Heart left ventricle (tissue), 16 donors: ENCODE results near the gene TBC1D5. TPM values are rescaled to one million over a fixed set of nuclear protein-coding genes. Genes with fewer than 3 reads are reported as not detected.
"Not testable (repeated sequence)": the region's sequence is repeated elsewhere in the genome, so short reads cannot be mapped to it uniquely, and the experiment has no call there.

Source experiments
- ATAC-seq, 4 donors: fragments of 200-7000 bp; cut with Tn5 transposase; one replicate each; pipeline ENCODE4 v1.9.1; 2020 to 2022; ENCODE audit warnings: moderate library complexity in 4 of 4, mild to moderate bottlenecking in 3 of 4, moderate number of reproducible peaks in 1 of 4
- DNase-seq, 5 donors: peaks; one replicate each; pipeline ENCODE4 v3.0.0-alpha.2; 2020
- H3K27ac ChIP-seq, 12 donors: fragments of 200-600 bp; sonication (generic) in 4 of 12; one replicate each; pipeline versions ENCODE4 v1.5.0 to v1.8.0; 2016 to 2022; ENCODE audit warnings: mild to moderate bottlenecking in 2 of 12
- H3K27me3 ChIP-seq, 9 donors: fragments of 200-600 bp; sonication (generic) in 2 of 9; one replicate each; pipeline versions ENCODE4 v1.5.1 to v1.8.0; 2016 to 2022; ENCODE audit warnings: mild to moderate bottlenecking in 3 of 9
- H3K36me3 ChIP-seq, 9 donors: fragments of 200-600 bp; sonication (generic) in 2 of 9; one replicate each; pipeline versions ENCODE4 v1.5.0 to v1.8.0; 2018 to 2022; ENCODE audit warnings: mild to moderate bottlenecking in 2 of 9
- H3K4me1 ChIP-seq, 12 donors: fragments of 200-600 bp; sonication (generic) in 4 of 12; one replicate each; pipeline versions ENCODE4 v1.5.0 to v1.8.0; 2016 to 2022; ENCODE audit warnings: mild to moderate bottlenecking in 3 of 12
- H3K4me3 ChIP-seq, 12 donors: fragments of 200-600 bp; sonication (generic) in 4 of 12; one replicate each; pipeline versions ENCODE4 v1.5.0 to v1.8.0; 2017 to 2022; ENCODE audit warnings: mild to moderate bottlenecking in 9 of 12, moderate library complexity in 4 of 12
- H3K9me3 ChIP-seq, 12 donors: fragments of 200-600 bp; sonication (generic) in 4 of 12; one replicate each; pipeline versions ENCODE4 v1.5.0 to v1.8.0; 2016 to 2022; ENCODE audit warnings: mild to moderate bottlenecking in 1 of 12
- POLR2A ChIP-seq, 2 donors: fragments of 450-650 bp; IDR thresholded peaks; one replicate each; pipeline ENCODE4 v1.6.1; 2017; ENCODE audit warnings: antibody characterized with exemption in 2 of 2, mild to moderate bottlenecking in 2 of 2, moderate library complexity in 2 of 2
- WGBS, 4 donors: extraction: QIAGEN DNeasy Blood & Tissue Kit in 2 of 4; methylation state at CpG; one replicate each; pipeline versions ENCODE4 v1.1.5 to v1.1.7; 2013 to 2018; 5-methylcytosine and 5-hydroxymethylcytosine counted together
- intact Hi-C, 10 donors: fragments of 100-400 bp; cut with DNase I; formaldehyde crosslinking; loops; one replicate each; pipeline versions ENCODE4 v1.11.1 to v1.14.2; 2022
- polyA plus RNA-seq, 2 donors: library from polyadenylated mRNA; stranded (reverse); fragments of 200-250 nt; gene quantifications; one replicate each; pipeline ENCODE4 v1.2.3, GENCODE V29; 2013
- total RNA-seq, 9 donors: library from RNA; depleted of rRNA in 2 of 9; stranded (reverse); fragments of >200 nt in 2 of 9; fragmentation: NEBNext Ultra II Directional in 3 of 9; extraction: Animal tissue kit (Norgen Biotek cat#: 25700) in 3 of 9; gene quantifications; one replicate each; pipeline versions ENCODE4 v1.1.0 to v1.2.4, GENCODE V29; 2016 to 2023
- TF ChIP-seq, protein P1 (sequence below), 12 donors: fragments of 200-600 bp; sonication (generic) in 4 of 12; IDR thresholded peaks; one replicate each; pipeline versions ENCODE4 v1.5.0 to v1.8.0; 2018 to 2022; ENCODE audit warnings: antibody characterized with exemption in 12 of 12, mild to moderate bottlenecking in 5 of 12
- donor health status: ischemic (EF 13 %, LVEDD 7.1; RV severe dilation, severe dysfunction).
- donor health status: healthy with polysubstance abuse.
- donor health status: DM: no; HTN: yes; CAD: no.
- donor health status: DM: no; HTN: no; CAD: no.
- donor health status: ischemic (EF 25% LVEDD 6.9; RV normal size, moderate dysfunction).
- donor health status: ischemic (EF 25% LVEDD 5.7; RV mildly dilated, moderate dysfunction).
- donor health status: healthy.
- donor health status: DM: yes; HTN: yes; CAD: no.
- donor health status: ischemic (EF 35%, LVEDD 5.7; RV mildly dilated, moderate dysfunction).
- donor health status: nonischemic (EF 11% LVEDD 7.7; RV severe dilation, severe dysfunction).
- donor health status: DM: yes; HTN: yes; CAD: no.
- donor health status: PGD.
- donor health status: ischemic (EF 29% LVEDD 5.4; RV normal size, mild dysfunction).
- donor health status: nonischemic (EF 23%, LVEDD 6.1; RV moderate dilation, normal function).

Gene TBC1D5
- total and polyA plus RNA-seq, 11 donors: 5.8 to 48.3 (median 31.1) TPM

DNA sequence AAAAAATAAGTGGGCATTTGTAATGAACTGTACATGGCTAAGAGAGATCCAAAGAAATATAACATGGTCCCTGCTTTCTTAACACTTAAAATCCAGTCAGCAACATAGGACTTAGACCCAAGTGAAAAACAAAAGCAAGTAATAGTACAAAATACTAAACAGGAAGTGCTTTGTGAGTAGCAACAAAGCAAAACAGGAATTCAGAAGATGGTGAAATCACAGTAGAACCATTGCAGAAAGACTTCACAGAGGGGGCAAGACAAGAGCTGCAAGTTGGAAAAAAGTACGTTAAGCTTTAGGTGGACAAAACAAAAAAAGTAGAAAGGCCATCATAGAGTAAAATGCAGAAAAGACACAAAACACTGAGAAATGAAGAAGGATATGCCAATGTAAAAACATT, 116.0 kb downstream of the TBC1D5 start:
- Histone ChIP-seq H3K9me3 (no peaks in the 10 kb centered on the region), H3K27me3 (no peaks in the 10 kb centered on the region), H3K36me3 (peaks cover 0 to 16% (median 4%) of the 10 kb centered on the region in 9 donors), H3K4me1 (peaks cover 0 to 24% (median 0%) of the 10 kb centered on the region in 12 donors), H3K27ac (peak overlapping the region in 1 of 12 donors; percentile 50), H3K4me3 (peak overlapping the region in 1 of 12 donors; percentile 22)
- 78 to 87% (median 80%) methylated on average over 1 of the region's 1 CpG for WGBS, 4 donors
- DNase-seq (no peak), ATAC-seq (no peak)
- no peak for TF ChIP-seq POLR2A (IDR thresholded peaks at IDR 0.05)
- TF ChIP-seq, protein P1, sequence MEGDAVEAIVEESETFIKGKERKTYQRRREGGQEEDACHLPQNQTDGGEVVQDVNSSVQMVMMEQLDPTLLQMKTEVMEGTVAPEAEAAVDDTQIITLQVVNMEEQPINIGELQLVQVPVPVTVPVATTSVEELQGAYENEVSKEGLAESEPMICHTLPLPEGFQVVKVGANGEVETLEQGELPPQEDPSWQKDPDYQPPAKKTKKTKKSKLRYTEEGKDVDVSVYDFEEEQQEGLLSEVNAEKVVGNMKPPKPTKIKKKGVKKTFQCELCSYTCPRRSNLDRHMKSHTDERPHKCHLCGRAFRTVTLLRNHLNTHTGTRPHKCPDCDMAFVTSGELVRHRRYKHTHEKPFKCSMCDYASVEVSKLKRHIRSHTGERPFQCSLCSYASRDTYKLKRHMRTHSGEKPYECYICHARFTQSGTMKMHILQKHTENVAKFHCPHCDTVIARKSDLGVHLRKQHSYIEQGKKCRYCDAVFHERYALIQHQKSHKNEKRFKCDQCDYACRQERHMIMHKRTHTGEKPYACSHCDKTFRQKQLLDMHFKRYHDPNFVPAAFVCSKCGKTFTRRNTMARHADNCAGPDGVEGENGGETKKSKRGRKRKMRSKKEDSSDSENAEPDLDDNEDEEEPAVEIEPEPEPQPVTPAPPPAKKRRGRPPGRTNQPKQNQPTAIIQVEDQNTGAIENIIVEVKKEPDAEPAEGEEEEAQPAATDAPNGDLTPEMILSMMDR (IDR thresholded peaks at IDR 0.05): no peak
- intact Hi-C loops: no loop called here

DNA sequence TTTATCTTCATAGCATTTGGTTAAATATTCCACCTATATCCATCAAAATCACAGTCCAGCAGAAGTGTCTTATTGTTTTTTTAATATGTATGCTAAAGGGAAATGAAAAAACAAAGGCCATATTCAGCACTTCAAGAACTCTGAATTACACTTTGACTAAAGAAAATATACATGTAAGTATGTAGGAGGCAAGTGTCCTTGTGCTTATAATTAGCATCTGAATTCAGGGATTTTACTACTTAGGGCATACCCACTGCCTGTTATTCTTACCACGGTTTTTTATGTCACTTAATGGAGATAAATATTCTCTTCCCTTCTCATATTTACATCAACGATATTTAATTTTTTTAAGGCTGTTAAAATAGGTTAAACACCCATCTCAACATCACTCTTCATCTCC, 117.3 kb downstream of the TBC1D5 start:
- ATAC-seq: no peak
- no peaks in the 10 kb centered on the region for H3K9me3 ChIP-seq
- no peak for DNase-seq
- H3K27ac ChIP-seq: no peak overlapping the region
- H3K27me3 ChIP-seq: no peaks in the 10 kb centered on the region
- no peak for TF ChIP-seq POLR2A (IDR thresholded peaks at IDR 0.05)
- TF ChIP-seq, protein P1 (IDR thresholded peaks at IDR 0.05): no peak
- H3K36me3 ChIP-seq: peaks cover 0 to 16% (median 4%) of the 10 kb centered on the region in 9 donors
- no peak overlapping the region for H3K4me3 ChIP-seq
- peaks cover 0 to 22% (median 0%) of the 10 kb centered on the region in 12 donors for H3K4me1 ChIP-seq
- WGBS, 4 donors: 61 to 77% (median 72%) methylated on average over 2 of the region's 2 CpGs
- intact Hi-C loops: no loop called here

DNA sequence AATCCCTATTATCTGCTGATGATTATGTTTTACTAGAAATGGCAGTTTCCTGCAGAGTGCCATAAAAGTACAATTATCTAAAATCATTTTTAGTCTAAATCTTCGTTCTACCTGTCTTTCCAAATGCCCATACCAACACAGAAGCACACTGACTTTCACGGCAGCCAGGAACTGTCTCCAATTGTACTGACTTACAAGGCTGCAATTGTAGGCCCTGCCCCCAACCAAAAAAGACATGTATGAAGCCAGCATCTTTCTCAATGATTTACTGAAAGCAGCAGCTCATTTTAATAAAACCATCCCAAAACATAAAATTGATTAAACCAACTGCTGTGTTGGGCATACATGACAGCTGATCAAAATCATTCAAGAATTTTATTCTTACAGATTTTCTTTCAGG, 119.0 kb downstream of the TBC1D5 start:
- Histone ChIP-seq H3K9me3 (no peaks in the 10 kb centered on the region), H3K36me3 (peaks cover 0 to 20% (median 4%) of the 10 kb centered on the region in 9 donors), H3K4me1 (peaks cover 0 to 14% (median 0%) of the 10 kb centered on the region in 12 donors), H3K27me3 (no peaks in the 10 kb centered on the region), H3K4me3 (no peak overlapping the region), H3K27ac (no peak overlapping the region)
- no peak for TF ChIP-seq POLR2A (IDR thresholded peaks at IDR 0.05)
- TF ChIP-seq, protein P1 (IDR thresholded peaks at IDR 0.05): no peak
- ATAC-seq: no peak
- 92 to 100% (median 96%) methylated on average over 2 of the region's 2 CpGs for WGBS, 4 donors
- DNase-seq: no peak
- intact Hi-C loops: no loop called here

DNA sequence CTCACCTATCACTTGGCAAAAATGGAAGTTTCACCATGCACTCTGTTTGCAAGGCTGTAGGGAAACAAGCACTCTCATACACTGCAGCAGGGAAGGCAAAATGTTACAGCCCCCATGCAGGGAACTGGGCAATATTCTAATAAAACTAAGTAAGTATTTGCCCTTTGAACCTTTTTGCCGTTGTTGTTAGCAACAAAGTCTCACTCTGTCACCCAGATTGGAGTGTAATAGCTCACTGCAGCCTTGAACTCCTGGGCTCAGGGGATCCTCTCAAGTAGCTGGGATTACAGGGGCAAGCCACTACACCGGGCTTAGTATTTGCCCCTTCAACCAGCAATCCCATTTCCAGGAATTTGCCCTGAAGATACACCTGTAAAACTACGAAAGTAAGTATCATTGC, 122.5 kb downstream of the TBC1D5 start:
- intact Hi-C loops: no loop called here
- 94 to 97% (median 95%) methylated on average over 3 of the region's 3 CpGs for WGBS, 4 donors
- no peak for ATAC-seq
- no peak for TF ChIP-seq POLR2A (IDR thresholded peaks at IDR 0.05)
- TF ChIP-seq, protein P1 (IDR thresholded peaks at IDR 0.05): no peak
- H3K4me1 ChIP-seq: no peaks in the 10 kb centered on the region
- H3K27me3 ChIP-seq: no peaks in the 10 kb centered on the region
- H3K36me3 ChIP-seq: peaks cover 0 to 27% (median 10%) of the 10 kb centered on the region in 9 donors
- H3K27ac ChIP-seq: no peak overlapping the region
- no peak for DNase-seq
- no peaks in the 10 kb centered on the region for H3K9me3 ChIP-seq
- H3K4me3 ChIP-seq: no peak overlapping the region

DNA sequence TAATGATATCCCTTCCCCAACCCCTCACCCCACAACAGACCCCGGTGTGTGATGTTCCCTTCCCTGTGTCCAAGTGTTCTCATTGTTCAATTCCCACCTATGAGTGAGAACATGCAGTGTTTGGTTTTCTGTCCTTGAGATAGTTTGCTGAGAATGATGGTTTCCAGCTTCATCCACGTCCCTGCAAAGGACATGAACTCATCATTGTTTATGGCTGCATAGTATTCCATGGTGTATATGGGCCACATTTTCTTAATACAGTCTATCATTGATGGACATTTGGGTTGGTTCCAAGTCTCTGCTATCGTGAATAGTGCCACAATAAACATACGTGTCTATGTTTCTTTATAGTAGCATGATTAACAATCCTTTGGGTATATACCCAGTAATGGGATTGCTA, 129.4 kb downstream of the TBC1D5 start:
- DNase-seq, H3K4me1 ChIP-seq, H3K27ac ChIP-seq, intact Hi-C loops, H3K27me3 ChIP-seq, ATAC-seq, H3K4me3 ChIP-seq, H3K36me3 ChIP-seq: not testable (repeated sequence)
- WGBS, 4 donors: 91 to 94% (median 93%) methylated on average over 4 of the region's 4 CpGs
- H3K9me3 ChIP-seq: peaks cover 0 to 17% (median 6%) of the 10 kb centered on the region in 12 donors
